ENCODE measurements around the gene FPR2.
"Not testable (repeated sequence)": the region's sequence is repeated elsewhere in the genome, so short reads cannot be mapped to it uniquely, and the experiment has no call there.

The FPR2 gene

DNA sequence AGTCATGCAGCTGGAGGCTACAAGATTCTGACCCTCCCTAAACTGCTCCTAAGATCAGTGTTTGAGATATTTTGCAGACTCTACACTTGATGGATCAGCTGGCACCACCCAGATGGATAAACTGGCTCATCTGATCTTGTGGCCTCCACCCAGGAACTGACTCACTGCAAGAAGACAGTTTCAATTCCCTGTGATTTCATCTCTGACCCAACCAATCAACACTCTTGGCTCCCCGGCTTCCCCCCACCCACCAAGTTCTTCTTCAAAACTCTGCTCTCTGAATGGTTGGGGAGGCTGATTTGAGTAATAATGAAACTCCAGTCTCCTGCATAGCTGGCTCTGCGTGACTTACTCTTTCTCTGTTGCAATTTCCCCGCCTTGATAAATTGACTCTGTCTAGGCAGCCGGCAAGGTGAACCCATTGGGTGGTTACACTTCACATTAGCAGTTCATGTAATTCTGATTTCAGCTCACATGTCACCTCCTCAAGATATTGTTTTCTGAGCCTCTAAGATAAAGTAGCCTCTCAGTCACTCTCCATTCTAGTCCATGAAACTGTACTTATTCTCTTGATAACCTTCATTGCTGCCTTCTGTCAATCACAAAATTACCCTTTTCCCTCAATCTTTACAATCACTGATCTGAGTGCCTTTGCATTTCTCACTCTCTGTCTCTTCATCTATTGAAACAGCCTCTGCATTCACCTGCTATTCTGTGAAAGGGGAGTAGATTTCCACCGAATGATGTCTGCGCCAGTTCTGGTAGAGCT is 24.1 kb downstream of the FPR2 start:
- DNase-seq = no peak

DNA sequence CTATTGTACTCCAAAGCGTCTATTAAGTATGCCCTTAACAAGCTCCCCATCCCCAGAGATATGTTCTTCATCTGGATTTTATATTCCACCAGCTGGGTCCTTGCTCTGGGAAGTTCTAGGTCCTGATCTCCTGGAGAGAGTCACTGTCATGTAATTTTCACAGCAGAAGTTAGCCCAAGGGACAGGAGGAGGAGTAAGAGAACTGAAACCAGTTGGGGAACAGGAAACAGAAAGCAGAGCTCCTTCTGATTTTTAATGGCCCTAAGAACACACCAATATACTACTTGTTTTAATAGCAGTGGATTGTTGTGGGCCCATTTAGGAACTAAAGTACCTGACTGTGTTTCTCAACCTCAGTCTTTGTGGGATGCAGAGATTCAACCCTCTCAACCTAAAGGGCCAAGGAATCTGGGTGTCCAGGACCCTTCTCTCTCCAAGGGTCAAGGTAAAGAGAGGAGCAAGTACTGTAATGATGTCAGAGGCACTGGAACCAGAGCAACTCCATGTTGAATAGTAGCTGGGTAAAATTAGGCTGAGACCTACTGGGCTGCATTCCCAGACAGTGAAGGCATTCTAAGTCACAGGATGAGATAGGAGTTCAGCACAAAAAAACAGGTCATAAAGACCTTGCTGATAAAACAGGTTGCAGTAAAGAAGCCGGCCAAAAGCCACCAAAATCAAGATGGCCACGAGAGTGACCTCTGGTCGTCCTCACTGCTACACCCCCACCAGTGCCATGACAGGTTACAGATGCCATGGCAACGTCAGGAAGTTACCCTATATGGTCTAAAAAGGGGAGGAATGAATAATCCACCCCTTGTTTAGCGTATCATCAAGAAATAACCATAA is 25.9 kb downstream of the FPR2 start:
- DNase-seq = no peak

DNA sequence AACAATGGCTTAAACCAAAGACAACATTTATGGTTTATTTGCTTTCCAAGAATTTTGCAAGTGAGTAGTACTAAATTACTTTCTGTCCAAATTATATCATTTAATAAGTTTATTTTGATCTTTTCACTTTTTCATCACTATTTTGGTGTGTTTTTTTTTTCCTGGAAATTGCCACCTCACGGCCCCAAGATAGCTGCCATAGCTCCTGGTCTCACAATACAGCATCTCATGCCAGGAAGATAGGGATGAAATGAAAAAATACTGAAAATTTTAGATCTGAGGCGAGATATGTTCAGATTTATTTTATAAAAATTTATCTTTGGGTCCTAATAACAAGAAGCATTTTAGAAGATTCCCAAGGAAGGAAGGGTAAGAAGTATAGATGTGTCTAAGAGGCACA is 27.0 kb downstream of the FPR2 start:
- DNase-seq = no peak

DNA sequence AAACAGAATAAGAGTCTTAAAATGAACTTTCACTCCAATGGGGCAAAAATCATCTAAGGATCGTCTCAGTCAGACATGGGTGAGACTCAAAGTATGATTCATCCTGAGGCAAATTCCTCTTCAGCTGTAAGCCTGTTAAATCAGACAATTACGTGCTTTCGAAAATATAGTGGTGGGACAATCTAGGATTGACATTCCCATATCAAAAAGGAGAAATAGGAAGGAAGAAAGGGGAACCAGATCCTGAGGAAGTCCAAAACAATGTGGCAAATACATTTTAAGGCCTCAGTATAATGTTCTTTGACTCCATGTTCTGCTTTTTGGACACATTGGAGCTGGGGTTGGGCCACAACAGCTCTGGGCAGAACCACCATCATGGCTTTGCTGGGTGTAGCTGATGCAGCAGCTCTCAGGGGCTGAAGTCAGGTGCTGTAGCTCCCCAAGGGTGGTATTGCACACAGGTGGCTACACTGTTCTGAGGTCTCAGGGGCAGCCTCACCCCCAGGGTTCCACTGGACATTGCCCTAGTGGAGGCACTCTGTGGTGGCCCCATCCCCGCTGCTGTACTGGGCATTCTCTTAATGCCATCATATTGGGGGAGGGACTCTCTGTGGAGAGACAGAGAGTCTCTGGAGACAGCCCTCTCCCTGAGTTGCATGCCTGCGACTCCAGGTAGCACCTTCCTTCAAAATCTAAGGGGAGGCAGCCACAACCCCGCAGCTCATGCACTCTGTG is 28.2 kb downstream of the FPR2 start:
- DNase-seq = no peak

DNA sequence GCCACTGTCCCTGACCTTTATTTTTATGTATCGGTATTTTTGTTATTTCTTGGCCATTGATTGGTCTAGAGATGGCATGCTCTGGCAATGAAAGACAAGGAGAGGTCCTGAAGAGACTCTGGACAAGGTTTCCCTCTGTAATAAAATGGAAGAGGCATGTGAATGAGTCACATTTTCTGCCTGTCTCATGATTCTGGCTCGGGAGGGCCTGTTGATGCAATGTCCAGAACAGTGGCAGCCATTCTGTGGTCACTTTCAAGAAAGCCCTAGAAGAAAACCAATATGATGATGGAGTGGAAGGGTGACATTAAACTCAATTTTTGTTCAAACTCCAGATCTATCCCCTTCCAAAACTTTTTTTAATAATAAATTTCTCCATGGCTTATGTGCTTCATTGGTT is 32.0 kb downstream of the FPR2 start:
- no peak for DNase-seq

DNA sequence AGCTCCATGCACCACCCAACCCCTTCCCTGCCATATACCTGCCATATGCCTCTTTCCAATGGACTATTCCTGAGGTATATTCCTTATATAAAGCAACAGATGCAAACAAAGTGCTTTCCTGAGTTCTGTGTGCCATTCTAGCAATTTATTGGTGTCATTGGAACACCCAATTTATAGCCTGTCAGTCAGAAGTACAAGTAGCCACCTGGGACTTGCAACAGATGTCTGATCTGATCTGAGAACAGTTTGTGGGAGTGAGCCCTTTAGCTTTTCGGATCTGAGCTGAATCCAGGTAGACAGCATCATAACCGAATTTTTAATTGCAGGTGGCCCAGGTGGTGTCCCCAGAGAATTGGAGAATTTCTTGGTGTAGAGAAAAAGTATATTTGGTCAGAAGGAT is 33.0 kb downstream of the FPR2 start:
- no peak for DNase-seq

DNA sequence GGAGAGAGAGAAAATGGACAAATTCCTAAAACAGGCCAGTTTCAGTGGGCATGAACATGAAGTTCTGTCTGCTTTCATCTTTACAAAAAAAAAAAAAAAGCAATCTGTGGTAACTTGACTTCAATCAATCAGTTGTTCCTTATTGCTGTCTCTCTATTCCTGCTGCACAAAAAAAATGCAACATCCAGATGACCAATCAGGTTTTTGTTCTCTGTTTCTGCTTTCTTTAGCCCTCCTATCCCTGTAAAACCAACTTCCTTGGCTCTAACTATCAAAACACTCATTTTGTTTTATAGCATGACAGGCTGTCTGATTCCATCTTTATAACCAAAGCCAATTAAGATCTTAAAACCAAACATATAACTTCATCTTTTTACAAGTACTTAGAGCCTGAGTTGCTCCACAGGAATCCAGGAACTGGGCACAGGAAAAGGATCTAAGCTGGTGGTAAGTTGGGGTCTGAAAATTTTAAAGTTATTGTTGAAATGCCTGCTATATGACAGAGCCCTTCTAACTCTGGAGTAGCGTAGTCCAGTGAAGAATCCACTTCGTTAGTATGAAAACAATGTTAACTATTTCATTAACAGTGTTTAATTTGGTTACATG is 34.0 kb downstream of the FPR2 start, which contains the start of gene FPR3:
FPR3 (plus strand) TSS at position 273 of the 606 bp plus-strand sequence. CDS start 28,592 bp downstream, outside the sequence.
- no peak for DNase-seq

DNA sequence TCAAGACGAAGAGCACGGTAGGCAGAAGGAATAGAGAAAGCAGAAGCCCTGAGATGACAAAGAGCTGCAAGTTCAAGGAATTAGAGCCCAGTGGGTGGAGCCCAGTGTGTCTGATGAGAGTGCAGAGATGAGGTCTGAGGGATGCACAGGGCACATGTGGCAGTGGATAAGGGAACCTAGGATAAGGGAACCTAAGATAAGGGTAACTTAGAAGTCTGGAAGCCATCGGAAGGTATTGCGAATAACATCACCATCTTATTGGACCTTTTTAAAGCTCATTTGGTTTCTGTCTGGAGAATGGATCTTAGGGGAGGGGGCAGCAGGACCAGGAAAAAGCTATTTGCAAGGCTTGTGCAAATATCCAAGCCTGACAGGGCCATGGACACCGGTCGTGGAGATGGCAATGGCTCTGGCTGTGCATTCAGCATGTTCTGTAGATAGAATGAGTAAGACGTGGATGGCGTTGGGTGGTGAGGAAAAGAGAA is 35.3 kb downstream of the FPR2 start:
- DNase-seq = no peak

DNA sequence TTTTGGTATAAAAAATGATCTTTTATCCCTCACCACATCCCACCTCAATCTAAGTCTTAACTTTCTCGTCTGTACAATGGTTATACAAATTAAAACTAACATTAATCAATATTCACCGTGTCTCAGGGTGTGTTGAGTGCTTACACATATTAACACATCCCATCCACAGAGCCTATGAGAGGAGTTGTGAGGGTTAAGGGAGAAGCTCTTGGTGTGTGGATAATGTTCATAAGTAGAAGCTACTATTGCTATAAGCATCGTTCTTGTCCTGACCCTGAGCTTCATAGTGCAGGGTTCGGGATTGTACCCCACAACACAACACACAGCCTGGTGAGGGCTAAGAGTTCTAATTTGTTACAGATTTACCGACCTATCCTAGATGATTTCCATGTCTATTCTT is 36.5 kb downstream of the FPR2 start:
- DNase-seq = no peak

DNA sequence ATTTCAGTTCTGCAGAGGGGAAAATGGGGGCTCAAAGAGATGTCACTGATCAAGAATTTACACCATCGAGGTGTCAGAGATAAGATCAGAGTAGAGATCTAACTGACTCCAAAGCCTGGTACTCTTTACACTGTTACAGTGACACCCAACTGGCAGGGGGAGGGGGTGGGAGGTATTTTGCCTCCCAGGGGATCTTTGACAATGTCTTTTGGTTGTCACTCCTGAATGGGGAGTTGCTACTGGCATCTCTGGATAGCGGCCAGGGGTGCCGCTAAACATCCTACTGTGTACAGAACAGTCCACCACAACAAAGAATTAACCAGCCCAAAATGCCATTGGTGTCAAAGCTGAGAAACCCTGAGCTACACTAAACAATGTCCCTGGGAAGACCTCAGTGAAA is 37.1 kb downstream of the FPR2 start:
- DNase-seq = no peak

DNA sequence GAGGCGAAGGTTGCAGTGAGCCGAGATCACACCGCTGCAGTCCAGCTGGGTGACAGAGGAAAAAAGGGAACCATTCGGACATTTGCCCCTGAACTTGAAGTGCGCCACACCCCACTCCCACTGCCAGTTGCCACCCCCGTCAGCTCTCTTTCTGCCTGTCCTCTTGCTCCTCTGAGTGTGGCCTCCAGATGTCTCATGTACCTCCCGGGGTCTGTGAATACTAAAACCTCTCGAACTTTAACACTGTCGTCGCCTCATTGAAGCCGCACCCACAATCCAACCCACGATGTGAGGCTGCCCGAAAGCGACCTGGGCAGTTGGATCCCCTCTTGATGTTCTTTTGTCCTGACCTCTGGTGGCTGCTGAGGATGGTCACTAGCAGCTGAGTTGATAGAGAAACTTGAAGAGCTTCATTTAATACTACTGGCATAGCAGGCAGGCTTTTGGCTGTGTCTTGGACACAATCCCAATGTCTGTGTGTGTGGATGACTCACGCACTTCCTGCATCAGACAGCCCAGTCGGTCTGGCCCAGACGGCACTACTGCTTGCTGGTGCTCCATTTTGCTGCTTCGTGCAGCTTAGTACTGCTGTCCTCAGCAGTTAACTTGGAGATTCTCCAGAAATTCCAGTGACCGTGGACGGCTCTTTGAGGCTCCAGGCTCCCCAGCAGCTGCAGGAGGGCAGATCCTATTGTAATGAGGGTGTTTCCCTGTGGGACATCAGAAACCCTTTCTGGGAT is 38.2 kb downstream of the FPR2 start:
- DNase-seq = no peak

DNA sequence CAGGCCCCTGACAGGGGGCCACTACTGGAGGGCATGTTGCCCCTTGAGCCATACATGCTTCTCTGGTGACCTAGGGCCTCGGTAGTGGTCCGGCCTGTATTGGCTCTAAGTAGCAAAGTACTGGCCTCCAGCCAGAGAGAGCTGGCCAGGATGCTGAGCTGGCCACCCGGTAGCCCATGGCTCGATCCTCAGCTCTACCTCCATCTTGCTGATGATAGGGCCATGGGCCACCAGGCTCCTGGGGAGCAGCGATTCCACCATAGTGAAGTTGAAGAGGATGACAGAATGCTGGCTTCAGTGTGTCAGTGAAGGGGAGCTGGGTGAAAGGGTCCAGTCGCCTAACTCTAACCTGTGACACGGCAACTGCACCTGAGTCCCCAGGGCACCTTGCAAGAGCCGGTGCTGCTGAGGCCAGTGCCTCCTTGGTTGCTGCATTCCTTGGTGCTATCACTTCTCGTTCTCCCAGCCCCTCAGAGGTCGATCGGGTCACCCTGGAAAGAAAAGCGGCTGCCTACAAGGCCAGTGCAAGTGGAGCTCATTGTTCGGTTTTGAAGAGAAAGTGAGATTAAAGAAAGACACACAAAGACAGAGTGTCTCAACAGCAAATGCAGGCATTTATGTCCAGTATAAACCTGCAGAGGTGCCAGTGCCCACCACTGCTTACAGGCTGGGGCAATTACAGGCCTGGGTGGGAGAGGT is 38.9 kb downstream of the FPR2 start:
- DNase-seq = no peak

DNA sequence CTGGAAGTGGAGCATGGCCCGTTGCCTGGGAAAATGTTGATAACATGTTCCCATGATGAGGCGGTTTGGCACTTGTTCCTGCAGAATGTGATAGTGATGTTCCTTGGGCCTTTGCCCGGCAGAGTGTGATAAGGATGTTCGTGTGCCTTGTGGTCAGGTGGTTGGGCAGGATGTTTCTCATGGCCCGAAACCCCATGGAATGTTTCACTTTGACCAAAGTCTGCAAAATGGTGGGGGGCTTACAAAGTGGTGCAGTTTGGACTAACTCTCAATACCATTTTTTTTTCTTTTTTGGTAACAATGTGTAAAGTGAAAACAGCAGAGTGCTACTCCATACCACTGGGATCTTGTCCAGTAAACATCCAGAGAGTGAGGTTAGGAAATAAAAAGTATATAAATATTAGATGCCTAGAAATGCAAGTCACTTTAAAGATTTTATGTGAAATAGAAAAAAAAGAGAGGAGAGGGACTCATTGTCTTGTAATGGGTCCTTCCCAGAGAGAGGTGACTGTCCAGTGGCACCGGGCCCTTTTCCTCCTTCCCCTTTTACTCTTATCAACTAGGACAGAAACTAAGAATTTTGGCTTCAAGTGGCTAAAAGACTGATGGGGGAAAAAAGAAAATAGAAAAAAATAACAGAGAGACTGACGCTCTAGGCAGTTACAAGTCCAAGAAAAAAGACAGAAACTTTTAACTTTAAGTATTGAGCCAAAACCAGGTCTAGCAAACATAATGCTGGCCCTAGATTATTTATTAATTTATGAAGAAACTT is 39.7 kb downstream of the FPR2 start:
- no peak for DNase-seq

DNA sequence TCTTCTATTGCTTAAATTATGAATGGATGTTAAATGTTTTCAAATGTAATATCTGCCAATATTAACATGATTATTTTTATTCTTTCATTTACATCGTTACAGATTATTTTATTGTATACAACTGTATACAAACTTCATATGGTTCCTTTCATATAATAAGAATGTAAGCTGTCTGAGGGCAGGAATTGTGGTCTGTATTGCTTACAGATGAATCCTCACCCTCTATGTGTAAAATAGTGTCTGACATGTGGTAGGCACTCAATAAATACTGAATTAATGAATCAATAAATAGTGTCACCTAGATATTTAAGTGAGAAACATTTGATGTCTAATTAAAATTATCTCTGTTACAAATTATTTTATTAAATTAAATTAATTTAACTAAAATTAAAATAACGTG is 41.8 kb downstream of the FPR2 start:
- no peak for DNase-seq

DNA sequence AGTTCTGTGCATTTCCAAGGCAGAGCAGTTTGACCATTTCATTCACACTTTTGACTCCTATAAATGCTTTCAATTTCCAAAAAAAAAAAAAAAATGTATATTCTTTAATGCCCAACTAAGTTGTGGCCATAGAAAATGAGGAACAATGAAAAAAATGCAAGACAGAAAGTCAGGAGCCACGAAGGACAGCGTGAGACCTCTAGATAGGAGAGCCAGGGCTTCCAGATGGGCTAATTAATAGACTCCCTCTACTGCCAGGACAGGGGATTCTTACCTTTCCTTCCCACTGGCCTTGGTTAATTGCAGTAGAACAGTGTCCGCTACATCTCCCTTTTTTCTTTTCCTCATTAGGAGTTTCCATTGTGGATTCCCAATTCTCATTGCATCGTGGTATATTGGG is 42.5 kb downstream of the FPR2 start:
- no peak for DNase-seq

DNA sequence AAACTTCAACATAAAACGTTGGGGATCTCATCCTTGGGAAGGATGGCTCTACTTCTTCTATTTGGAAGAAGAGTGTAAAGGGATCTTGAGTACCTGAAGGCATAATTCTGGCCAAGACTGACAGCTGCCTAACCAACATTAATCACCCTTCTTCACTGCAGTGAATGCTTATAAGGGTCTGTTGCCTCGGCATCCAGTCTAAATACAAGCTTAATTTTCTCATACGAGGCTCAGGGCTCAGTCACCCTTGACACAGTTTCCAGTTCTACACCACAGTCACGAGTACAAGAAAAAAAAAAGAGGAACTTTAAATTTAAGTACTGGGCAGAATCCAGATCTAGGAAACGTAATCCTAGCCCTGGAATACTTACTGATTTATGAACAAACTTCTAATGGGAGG is 43.0 kb downstream of the FPR2 start:
- no peak for DNase-seq

DNA sequence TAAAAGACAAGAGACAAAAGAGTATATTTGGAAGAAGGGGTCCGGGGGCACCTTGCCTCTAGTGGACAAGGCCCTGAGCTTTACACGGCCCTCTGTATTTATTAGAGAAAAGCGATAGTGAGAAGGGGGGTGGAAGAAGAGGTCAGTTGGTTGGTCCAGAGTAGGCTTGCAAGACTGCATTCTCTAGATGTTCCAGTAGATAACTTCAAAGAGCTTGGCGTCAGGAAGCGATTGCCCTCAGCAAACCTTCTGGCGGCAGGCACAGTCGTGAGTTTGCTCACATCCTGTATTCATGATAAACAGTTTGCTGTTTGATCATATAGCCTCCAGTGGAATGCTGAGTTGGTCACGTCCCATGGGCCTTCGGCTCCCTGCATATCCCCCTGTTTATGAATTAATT is 43.8 kb downstream of the FPR2 start:
- not testable (repeated sequence) for DNase-seq

DNA sequence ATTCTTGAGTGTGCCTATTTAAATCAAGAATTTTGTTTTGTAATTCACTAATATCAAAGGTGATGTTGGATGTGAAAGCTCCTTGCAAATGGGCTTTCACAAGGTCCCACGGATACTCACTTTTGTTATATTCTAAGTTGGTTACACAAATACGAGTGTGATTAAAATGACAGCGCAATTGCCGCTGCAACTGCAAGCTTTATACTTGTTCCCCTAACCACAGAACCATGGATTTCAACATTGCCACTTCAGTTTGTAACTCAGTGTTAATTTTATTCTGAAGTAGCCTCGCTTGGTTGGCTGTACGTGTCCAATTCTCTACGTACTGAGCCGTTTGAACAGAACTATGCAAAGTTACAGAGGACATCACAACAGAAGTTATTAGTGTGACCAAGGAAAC is 44.4 kb downstream of the FPR2 start:
- not testable (repeated sequence) for DNase-seq

DNA sequence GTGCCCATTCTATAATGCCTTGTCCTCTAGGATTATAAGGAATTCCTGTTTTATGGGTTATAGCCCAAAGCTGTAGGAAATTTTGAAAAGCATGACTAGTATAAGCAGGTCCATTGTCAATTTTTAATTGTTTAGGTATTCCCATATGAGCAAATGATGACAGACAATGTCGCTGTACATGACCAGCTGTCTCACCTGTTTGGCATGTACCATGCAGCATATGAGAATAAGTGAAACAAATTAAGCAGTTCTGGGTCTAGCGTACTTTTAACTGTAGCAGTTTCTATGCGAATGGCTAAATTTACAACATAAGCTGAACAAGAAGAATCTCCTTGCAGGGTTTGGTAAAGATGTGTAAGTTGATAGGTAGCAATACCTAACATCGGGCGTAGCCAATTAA is 45.6 kb downstream of the FPR2 start:
- not testable (repeated sequence) for DNase-seq

DNA sequence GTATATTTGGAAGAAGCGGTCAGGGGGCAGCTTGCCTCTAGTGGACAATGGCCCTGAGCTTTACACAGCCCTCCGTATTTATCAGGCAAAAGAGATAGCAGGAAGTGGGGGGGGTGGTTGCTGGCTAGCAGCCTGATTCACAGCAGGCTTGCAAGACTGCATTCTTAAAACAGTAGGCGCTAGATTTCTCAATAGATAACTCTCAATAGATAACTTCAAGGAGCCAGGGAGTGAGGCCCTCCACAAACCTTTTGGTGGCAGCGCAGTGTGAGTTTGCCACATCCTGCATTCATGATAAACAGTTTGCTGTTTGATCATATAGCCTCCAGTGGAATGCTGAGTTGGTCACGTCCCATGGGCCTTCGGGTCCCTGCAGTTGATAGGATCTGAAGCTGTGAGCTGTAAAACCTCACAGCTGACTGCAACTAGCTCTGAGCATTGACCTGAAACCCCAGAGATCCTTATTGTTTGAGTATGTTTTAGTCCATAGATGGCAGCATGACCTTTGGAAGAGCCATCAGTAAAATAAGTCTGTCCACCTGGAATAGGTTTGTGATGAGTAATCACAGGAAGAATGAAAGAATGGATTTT is 46.2 kb downstream of the FPR2 start:
- no peak for DNase-seq
